Tibial nerve (tissue), 4 donors: ENCODE results near the gene EXOC4. TPM values are rescaled to one million over a fixed set of nuclear protein-coding genes. Genes with fewer than 3 reads are reported as not detected.

Experiments used
- DNase-seq, 2 donors: peaks; one replicate each; pipeline ENCODE4 v3.0.0-alpha.2; 2019; ENCODE audit warnings: low spot score in 2 of 2
- H3K27ac ChIP-seq, 4 donors: fragments of 200-600 bp; sonication (generic) in 3 of 4; one replicate each; pipeline ENCODE4 v1.5.1; 2017 to 2019; ENCODE audit warnings: mild to moderate bottlenecking in 1 of 4
- H3K27me3 ChIP-seq, 2 donors: fragments of 200-600 bp; sonication (generic) in 1 of 2; one replicate each; pipeline versions ENCODE4 v1.5.1 to v1.6.0; 2017 to 2019
- H3K36me3 ChIP-seq, 3 donors: fragments of 200-600 bp; sonication (generic); one replicate each; pipeline ENCODE4 v1.5.1; 2018 to 2019
- H3K4me1 ChIP-seq, 4 donors: fragments of 200-600 bp; sonication (generic) in 3 of 4; one replicate each; pipeline ENCODE4 v1.5.1; 2017 to 2019
- H3K4me3 ChIP-seq, 4 donors: fragments of 200-600 bp; sonication (generic) in 3 of 4; one replicate each; pipeline ENCODE4 v1.5.1; 2017 to 2019; ENCODE audit warnings: mild to moderate bottlenecking in 1 of 4, moderate library complexity in 1 of 4
- H3K9me3 ChIP-seq, 4 donors: fragments of 200-600 bp; sonication (generic) in 3 of 4; one replicate each; pipeline ENCODE4 v1.5.1; 2017 to 2019
- CTCF ChIP-seq, 5 experiments: fragments of 200-600 bp in 3 of 5; fragments of 450-650 bp in 2 of 5; sonication (generic) in 3 of 5; IDR thresholded peaks; one replicate each; pipeline ENCODE4 v1.5.1; 2016 to 2019; ENCODE audit warnings: antibody characterized with exemption in 5 of 5, mild to moderate bottlenecking in 3 of 5, moderate library complexity in 2 of 5
- EP300 ChIP-seq, 2 donors: sonication (generic); formaldehyde crosslinking; IDR thresholded peaks; one replicate each; pipeline ENCODE4 v1.6.1; 2017; ENCODE audit warnings: antibody characterized with exemption in 2 of 2, mild to moderate bottlenecking in 1 of 2
- POLR2A ChIP-seq, 2 donors: fragments of 450-650 bp; IDR thresholded peaks; one replicate each; pipeline ENCODE4 v1.6.1; 2017; ENCODE audit warnings: antibody characterized with exemption in 2 of 2, mild to moderate bottlenecking in 2 of 2, moderate library complexity in 2 of 2
- WGBS, 2 donors: methylation state at CpG; one replicate each; pipeline ENCODE4 v1.1.5; 2018; 5-methylcytosine and 5-hydroxymethylcytosine counted together
- total RNA-seq, 4 donors: library from RNA; depleted of rRNA; stranded (reverse); fragments of >200 nt; gene quantifications; one replicate each; pipeline ENCODE4 v1.1.0, GENCODE V29; 2016

EXOC4 gene
- total RNA-seq, 4 donors from 2014 or later = 70.0 to 104 (median 85.8) TPM

DNA sequence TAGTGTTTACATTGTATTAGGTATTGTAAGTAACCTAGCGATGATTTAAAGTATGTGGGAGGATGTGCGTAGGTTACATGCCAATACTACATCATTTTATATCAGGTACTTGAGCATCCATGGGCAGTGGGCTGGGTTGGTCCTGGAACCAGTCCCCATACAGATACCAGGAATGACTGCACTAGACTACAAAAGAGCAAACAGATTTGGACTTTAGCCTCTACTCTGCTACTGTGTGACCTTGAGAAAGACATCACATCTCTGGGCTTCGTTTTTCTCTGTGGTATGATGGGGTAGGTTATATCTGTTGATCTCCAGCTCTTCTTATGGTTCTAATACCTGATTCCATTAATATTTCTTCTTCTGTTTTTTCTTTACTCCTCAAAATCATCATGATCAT, 461.8 kb downstream of the EXOC4 start:
- no peak overlapping the region for H3K27ac ChIP-seq
- WGBS, 2 donors = 95 to 98% methylated on average over 3 of the region's 3 CpGs
- H3K27me3 ChIP-seq = no peaks in the 10 kb centered on the region
- no peak overlapping the region for H3K4me3 ChIP-seq
- H3K36me3 ChIP-seq = no peaks in the 10 kb centered on the region
- no peaks in the 10 kb centered on the region for H3K4me1 ChIP-seq
- no peak for DNase-seq
- TF ChIP-seq POLR2A (IDR thresholded peaks at IDR 0.05) = no peak
- H3K9me3 ChIP-seq = no peaks in the 10 kb centered on the region

GRCh38 chr7:133718131-133718530, 465.3 kb downstream of the EXOC4 start:
- H3K36me3 ChIP-seq = no peaks in the 10 kb centered on the region
- no peak for TF ChIP-seq POLR2A (IDR thresholded peaks at IDR 0.05)
- no peaks in the 10 kb centered on the region for H3K27me3 ChIP-seq
- H3K9me3 ChIP-seq = no peaks in the 10 kb centered on the region
- no peaks in the 10 kb centered on the region for H3K4me1 ChIP-seq
- no peak for DNase-seq
- H3K4me3 ChIP-seq = no peak overlapping the region
- H3K27ac ChIP-seq = no peak overlapping the region
- 94 to 100% methylated on average over 1 of the region's 1 CpG for WGBS, 2 donors

- no peaks in the 10 kb centered on the region for H3K9me3 ChIP-seq
- no peaks in the 10 kb centered on the region for H3K4me1 ChIP-seq
- no peak for DNase-seq
- H3K4me3 ChIP-seq = no peak overlapping the region
- TF ChIP-seq POLR2A (IDR thresholded peaks at IDR 0.05) (no peak), EP300 (IDR thresholded peaks at IDR 0.05) (no peak), CTCF (IDR thresholded peaks at IDR 0.05) (no peak)
- H3K27me3 ChIP-seq = no peaks in the 10 kb centered on the region
- H3K36me3 ChIP-seq = no peaks in the 10 kb centered on the region
- no peak overlapping the region for H3K27ac ChIP-seq
- 83 to 97% methylated on average over 1 of the region's 1 CpG for WGBS, 2 donors
Observed at GRCh38 chr7:133723044-133723443, 470.2 kb downstream of the EXOC4 start.

GRCh38 chr7:133724148-133724547, 471.3 kb downstream of the EXOC4 start:
- Histone ChIP-seq H3K4me3 (no peak overlapping the region), H3K9me3 (no peaks in the 10 kb centered on the region), H3K4me1 (no peaks in the 10 kb centered on the region), H3K27ac (no peak overlapping the region), H3K36me3 (no peaks in the 10 kb centered on the region), H3K27me3 (no peaks in the 10 kb centered on the region)
- DNase-seq = no peak
- no peak for TF ChIP-seq CTCF (IDR thresholded peaks at IDR 0.05)
- no peak for TF ChIP-seq POLR2A (IDR thresholded peaks at IDR 0.05)
- TF ChIP-seq EP300 (IDR thresholded peaks at IDR 0.05) = no peak
- WGBS, 2 donors = 94 to 97% methylated on average over 2 of the region's 2 CpGs

DNA sequence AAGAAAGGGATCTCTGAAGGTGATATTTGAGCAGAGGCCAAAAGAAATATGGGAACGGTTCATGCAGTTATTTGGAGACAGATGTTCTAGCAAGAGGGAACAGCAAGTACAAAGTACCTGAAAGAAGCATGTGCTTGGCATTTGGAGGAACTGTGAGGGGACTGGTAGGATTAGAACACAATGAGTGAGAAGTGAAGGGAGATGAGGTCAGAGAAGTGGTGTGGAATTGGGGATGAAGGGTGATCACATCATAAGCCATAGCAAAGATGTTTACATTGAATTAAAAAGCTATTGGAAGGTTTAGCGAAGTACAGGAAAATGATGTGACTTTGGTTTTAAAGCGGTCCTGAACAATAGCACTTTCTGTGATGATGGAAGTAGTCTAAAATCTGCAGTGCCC, 471.8 kb downstream of the EXOC4 start:
- Histone ChIP-seq H3K27ac (no peak overlapping the region), H3K4me3 (no peak overlapping the region), H3K36me3 (no peaks in the 10 kb centered on the region), H3K9me3 (no peaks in the 10 kb centered on the region), H3K4me1 (no peaks in the 10 kb centered on the region), H3K27me3 (no peaks in the 10 kb centered on the region)
- WGBS, 2 donors = 78 to 84% methylated on average over 3 of the region's 3 CpGs
- TF ChIP-seq EP300 (IDR thresholded peaks at IDR 0.05) = no peak
- TF ChIP-seq POLR2A (IDR thresholded peaks at IDR 0.05) = no peak
- TF ChIP-seq CTCF (IDR thresholded peaks at IDR 0.05) = no peak
- DNase-seq = no peak

- Histone ChIP-seq H3K27ac (no peak overlapping the region), H3K9me3 (no peaks in the 10 kb centered on the region), H3K4me1 (no peaks in the 10 kb centered on the region), H3K27me3 (no peaks in the 10 kb centered on the region), H3K36me3 (no peaks in the 10 kb centered on the region), H3K4me3 (no peak overlapping the region)
- 88 to 90% methylated on average over 13 of the region's 13 CpGs for WGBS, 2 donors
- TF ChIP-seq CTCF (IDR thresholded peaks at IDR 0.05) = no peak
- TF ChIP-seq EP300 (IDR thresholded peaks at IDR 0.05) = no peak
- no peak for DNase-seq
Observed at GRCh38 chr7:133727476-133728214, 474.8 kb downstream of the EXOC4 start.
